ENCODE results near the gene EARS2.

EARS2 gene

DNA sequence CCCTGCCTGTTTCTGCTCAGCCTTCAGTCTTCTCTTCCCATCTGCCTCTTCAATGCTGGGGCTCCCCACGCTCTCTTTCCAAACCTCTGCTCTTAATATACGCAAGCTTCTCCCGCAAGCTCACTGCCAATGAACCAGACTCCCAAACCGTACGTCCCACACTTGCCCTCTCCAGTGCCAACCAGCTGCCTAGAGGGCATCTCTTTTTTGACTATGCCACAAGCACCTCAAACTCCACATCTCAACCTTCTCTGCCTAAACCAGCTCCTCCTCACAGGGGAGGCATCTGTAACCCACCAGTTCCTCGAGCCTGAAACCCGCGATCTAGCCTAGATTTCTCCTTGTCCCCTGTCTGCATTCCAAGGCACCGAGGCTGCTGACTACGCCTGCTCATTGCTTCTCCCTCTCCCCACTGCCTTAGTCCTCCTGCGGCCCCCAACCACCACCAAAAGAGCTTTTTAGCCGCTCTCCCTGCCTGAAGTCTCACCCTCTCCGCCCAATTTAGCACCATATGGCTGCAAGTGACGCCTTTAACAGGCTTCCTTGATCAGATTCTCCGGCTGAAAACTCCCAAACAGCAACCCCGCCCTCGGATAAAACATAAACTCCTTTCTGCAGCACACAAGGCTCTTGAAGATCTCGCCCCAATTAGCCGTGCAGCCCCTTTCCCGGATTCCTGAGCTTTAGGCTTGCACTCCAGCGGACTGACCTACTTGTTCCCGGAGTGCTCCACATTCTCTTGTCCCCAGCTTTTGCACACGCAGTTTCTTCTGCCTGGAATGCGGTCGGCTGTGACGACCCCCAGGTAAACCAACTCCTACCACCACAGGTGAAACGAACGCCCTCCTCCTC, 48.3 kb downstream of the EARS2 start:
- in situ Hi-C loops (cut with MboI; ENCODE audit: low sequenced_read_pairs), result no loop called here

DNA sequence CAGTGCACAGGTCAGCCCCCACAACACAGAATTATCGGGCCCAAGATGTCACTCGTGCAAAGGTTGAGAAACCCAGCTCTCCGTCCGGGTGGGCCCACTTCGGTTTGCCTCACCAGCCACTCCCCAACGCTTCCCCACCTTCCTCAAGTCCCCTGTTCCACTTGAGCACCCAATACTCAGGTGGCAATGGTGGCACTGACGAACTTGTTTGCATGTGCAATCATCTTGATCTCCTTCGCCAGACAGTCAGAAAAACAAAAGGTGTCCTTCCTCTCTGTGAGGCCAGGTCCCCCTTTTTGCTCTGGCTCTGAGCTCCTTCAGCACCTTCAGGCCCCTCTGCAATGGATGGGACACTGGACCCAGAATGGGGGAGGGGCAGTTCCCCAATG, 50.5 kb downstream of the EARS2 start:
- in situ Hi-C loops (cut with MboI; ENCODE audit: low sequenced_read_pairs), result no loop called here

DNA sequence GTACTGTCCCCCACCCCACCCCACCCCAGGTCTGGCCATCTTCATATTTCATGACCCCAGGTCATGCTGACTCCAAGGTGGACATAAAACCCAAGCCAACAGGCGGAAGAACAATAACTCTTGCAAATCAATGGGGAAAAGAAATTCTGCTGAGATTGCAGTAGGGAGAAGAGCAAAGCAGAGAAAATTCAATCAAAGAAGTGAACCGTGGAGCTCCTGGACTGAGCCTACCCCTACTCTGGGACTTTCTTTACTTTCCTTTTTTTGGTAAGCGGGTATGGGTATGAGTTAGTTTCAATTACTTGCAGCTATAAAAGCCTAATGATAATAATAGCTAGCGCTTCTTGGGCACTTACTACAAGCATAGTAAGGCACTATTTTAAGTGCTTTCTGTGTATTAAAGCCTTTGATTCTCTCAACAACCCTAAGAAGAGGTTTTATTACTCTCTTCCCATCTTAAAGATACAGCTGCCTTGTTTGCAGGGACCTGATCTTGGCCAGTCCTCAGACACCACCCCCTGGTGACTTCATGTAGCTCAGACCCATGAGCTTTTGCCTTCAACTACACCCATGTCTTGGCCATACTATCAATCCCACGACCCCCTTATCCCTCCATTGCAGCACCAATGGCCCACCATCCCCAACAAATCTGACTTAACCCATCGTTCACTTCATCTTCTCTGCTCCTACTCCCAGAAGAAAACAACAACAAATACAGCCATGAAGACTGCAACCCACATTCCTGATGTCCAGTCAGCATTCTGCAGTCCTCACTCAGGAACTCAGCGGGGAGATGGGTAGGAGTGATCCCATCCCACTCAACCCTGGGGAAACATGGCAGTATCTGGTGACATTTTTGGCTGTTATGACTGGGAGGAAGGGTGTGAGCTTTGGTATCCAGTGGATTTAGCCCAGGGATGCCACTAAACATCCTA, 51.2 kb downstream of the EARS2 start:
- in situ Hi-C loops (cut with MboI; ENCODE audit: low sequenced_read_pairs), result no loop called here

DNA sequence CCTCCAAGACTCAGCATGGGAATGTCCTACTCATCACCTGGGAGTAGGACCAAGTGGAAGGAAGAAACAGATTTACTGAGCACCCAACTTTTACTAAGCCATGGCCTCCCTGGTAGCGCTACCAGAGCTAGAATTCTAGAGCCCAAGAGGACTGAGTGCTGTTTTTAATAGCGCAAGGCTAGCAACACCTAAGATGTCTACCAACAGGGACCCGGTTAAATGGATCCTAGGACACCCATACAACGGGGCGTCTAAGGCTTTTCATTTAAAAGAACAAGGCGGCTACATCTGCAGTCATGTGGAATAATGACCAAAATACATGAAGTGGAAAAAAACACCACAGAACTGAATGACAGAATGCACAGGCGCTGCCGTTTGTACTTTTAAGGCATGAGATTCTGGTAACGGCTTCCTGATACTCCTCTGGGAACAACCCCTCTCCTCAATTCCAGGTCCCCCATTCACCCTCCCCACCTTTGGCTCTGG, 51.9 kb downstream of the EARS2 start:
- in situ Hi-C loops (cut with MboI; ENCODE audit: low sequenced_read_pairs), result no loop called here

DNA sequence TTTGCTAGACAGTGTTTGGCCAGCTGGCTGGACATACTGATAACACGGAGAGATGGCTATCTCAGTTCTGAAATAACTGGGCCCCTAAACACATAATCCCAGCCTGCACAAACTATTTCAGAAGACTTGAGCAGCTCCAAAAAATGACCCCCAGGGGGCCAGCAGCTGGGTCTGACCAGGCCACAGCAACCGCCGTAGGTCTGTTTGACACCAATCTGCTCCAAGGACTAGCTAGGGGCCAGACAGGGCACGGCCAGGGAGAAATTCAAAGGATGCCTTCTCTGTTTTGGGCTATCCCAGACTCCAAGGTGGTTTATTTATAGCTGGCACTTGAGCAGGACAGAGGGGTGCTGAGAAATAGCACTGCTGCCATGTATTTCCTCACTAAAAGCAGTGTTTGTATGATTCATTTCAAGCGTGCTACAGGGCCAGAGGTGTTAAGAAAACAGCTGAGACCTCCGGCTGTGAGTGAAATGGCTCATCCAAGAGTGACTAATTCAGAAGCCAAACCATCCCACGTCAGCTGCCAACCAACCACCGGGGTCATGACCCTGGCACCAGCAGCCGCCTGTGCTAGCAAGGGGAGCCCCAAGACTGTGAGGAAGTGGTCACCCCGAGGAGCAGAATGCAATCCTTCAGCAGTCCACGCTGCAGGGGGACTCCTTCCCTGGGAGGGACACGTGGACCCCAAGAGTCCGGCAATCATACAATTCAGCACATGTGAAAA, 52.5 kb downstream of the EARS2 start:
- in situ Hi-C loops (cut with MboI; ENCODE audit: low sequenced_read_pairs), result no loop called here

DNA sequence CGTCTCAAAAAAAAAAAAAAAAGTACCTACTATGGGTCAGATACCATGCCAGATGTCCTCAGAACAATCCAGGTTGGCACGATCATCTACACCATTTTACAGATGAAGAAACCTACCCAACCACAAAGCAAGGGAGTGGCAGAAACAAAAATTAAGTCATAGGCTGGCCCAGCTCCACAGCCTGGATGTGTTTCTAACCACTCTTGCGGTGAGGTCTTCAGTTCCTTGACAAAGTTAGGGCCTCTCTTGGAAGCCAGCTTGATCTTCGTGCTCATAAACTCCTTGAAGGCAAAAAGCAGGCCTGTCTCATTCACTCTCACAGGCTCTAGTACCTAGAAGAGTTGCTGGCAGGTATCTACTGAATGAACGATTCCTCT, 53.1 kb downstream of the EARS2 start:
- in situ Hi-C loops (cut with MboI; ENCODE audit: low sequenced_read_pairs), result no loop called here

DNA sequence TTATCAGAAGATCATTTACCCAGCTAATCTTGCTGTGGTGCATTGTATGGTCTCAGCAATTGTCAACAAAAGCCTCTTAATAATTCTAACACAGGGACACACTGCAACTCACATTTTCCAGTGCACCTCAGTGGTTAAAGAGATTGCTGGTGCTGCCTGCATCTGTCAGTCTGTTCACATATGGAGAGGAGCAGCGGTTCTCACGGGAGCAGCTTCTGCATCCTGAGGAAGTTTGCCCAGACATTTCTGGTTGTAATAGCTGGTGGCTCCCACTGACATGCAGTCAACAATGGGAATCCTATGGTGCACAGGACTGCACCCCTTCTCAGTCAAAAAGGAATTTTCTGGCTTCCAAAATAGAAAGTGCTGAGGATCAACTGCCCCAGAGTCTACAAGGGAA, 54.7 kb downstream of the EARS2 start:
- in situ Hi-C loops (cut with MboI; ENCODE audit: low sequenced_read_pairs), result no loop called here

DNA sequence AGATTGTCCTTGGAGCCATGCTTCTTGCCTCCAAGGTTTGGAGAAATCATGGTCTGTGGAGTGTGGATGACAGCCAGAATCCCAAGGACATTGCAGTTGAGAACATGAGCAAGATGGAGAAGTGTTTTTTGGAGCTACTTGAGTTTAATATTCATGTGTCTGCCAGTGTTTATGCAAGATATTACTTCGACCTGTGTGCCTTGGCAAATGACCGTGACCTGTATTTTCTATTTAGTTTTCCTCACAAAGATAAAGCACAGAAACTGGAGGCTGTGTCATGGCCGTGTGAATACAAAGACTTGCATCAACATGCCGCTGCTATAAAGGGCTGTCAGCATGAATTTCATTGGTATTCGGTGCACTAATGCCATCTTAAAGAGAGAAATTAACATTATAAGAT, 55.9 kb downstream of the EARS2 start:
- in situ Hi-C loops (cut with MboI; ENCODE audit: low sequenced_read_pairs), result no loop called here

DNA sequence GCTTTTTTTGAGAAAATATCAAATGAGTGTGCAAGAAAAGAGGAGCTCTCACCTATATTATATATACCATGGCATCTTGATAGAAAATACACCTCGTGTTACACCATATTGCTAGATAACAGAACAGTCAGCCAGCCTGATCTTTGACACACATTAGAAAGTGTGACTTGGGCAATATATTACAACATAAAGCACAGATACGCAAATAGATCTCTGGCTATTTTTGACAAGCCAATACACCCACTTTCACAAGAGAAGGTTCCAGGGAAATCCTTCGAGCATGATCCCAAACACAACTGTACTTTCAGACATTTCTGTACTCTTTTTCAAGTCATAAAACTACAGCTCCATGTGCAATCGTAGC, 56.3 kb downstream of the EARS2 start:
- in situ Hi-C loops (cut with MboI; ENCODE audit: low sequenced_read_pairs), result no loop called here

DNA sequence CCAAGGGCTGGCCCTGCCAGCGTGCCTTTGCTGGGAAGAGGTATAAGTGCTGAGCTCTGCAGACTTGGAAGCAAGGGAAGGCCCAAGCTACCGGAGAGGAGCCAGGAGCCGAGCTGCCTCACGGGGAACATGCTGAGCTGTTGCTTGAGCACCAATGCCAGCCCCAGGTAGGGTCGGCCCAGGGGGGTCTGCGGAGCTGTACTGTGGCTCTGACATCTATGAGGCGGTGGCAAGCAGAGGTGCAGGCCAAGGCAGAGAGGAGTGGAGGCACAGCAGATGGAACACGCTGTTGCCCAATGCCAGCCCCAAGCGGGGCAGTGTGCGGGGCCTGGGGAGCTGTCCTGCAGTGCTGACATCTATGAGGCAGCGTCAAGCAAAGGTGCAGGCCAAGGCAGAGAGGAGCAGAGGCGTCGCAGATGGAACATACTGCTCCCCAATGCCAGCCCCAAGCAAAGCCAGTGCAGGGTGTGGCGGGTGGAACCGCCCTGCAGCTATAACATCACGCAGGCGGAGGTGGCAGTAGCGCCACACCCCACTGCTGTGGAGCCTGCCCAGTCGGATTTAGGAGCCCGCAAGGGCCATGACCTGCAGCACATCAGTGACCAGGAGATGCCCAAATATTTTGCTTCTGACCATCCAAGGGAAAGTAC, 56.8 kb downstream of the EARS2 start:
- in situ Hi-C loops (cut with MboI; ENCODE audit: low sequenced_read_pairs), result no loop called here

DNA sequence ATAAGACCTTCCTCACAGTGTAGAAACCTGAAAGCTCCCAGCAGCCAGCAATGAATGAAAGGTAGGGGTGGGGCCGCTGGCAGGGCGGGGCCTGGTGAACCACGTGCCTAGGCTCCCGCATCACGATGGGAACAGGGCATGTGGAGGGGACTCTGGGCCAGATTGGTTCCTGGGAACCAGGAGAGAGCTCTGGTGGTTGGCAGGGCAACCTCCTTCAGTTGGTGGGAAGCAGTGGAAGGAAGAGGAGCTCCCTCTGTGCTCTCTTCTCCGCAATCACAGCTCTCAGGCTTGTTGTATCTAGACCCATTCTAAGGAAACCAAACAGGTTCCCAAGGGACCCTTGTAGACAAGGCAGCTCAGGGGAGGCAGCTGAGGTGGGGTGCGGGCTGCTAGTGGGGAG, 57.3 kb downstream of the EARS2 start:
- in situ Hi-C loops (cut with MboI; ENCODE audit: low sequenced_read_pairs), result no loop called here

DNA sequence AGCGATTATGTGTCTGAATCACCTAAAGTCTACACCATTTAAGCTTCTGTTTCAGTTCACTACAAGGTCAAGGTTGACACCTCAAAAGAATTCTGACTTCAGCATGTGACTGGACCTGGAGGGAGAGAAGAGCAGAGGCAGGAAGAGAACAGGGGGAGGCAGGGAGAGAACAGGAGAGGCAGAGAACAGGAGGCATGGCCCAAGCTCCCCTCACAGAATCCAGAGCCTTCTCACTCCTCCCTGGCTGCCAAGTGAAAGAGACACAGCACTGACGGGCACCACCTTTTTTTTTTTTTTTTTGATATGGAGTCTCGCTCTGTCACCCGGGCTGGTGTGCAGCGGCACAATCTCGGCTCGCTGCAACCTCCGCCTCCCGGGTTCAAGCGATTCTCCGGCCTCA, 58.3 kb downstream of the EARS2 start:
- in situ Hi-C loops (cut with MboI; ENCODE audit: low sequenced_read_pairs), result no loop called here

DNA sequence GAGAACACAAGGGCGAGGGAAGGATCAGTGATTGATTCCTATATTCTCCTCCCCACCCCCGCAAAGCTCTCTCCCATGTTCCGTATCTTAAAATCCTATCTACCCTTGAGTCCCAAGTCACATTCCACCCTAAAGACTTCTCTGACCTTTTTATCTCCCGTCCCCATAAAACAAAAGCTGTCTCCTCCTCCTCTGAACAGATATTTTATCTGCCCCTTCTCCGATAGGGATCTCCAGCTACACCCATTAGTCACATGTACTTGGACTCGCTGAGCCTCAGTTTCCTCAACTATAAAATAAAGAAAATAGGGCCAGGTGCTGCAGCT, 59.6 kb downstream of the EARS2 start:
- in situ Hi-C loops (cut with MboI; ENCODE audit: low sequenced_read_pairs), result no loop called here

DNA sequence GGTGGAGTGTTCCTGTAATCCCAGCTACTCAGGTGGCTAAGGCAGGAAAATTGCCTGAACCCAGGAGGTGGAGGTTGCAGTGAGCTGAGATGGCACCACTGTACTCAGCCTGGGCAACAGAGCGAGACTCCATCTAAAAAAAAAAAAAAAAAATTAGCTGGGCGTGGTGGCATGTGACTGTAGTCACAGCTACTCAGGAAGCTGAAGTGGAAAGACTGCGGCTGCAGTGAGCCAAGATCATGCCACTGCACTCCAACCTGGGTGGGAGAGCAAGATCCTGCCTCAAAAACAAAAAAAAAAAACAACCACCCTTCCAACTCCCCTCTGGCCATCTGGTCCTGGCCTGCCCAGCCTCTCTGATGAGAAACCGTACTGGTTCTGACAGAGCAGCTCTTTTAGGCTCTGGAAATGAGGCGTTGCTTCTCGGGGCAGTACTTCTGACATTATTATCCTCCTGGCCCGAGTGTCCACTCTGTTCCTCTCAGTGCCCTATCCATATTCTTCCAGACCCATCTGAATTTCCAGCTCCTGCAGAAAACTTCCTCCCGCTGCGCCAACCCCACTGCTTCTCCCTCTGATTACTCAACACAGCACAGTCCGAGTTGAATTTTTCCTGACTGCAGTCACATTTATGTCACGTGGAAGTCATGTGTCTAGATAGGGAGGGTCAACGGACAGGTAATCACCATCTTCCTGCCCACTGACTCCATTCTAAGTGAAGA, 60.2 kb downstream of the EARS2 start:
- in situ Hi-C loops (cut with MboI; ENCODE audit: low sequenced_read_pairs), result no loop called here

DNA sequence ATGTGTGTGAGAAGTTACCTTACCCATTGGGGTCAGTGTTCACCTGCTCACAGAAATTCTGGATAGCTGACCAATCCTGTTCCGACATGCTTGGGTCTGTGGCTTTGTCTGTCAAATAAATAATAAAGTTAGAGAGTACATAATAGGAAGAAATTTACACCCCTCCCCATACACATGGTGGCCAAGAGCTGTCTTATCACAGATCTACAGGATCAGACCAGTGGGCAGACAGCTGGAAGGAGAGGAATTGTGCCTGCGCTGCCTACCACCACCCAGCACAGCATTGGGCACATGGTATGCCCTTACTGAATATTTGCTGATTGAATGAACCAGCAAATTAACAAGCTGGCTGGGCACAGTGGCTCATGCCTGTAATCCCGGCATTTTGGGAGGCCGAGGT, 61.5 kb downstream of the EARS2 start:
- in situ Hi-C loops (cut with MboI; ENCODE audit: low sequenced_read_pairs), result no loop called here

DNA sequence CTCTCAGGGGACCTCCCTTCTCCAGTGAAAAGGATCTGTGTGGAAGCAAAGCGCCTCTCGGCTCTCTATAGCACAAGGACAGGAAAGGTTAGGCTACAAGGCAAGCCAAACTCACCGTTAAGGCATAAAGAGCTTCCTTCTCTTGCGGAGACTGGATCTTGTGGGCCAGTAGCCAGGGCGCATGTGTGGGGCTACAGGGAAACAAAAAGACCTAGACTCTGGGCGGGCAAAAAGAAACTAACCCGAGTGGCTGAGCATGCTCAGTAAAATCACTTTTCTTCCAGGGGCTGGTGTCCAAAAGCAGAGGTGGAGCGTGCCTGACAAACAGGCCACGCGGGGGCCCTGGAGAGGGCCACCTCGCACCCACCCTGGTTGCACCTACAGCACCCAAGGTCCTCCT, 63.0 kb downstream of the EARS2 start:
- in situ Hi-C loops (cut with MboI; ENCODE audit: low sequenced_read_pairs), result no loop called here

DNA sequence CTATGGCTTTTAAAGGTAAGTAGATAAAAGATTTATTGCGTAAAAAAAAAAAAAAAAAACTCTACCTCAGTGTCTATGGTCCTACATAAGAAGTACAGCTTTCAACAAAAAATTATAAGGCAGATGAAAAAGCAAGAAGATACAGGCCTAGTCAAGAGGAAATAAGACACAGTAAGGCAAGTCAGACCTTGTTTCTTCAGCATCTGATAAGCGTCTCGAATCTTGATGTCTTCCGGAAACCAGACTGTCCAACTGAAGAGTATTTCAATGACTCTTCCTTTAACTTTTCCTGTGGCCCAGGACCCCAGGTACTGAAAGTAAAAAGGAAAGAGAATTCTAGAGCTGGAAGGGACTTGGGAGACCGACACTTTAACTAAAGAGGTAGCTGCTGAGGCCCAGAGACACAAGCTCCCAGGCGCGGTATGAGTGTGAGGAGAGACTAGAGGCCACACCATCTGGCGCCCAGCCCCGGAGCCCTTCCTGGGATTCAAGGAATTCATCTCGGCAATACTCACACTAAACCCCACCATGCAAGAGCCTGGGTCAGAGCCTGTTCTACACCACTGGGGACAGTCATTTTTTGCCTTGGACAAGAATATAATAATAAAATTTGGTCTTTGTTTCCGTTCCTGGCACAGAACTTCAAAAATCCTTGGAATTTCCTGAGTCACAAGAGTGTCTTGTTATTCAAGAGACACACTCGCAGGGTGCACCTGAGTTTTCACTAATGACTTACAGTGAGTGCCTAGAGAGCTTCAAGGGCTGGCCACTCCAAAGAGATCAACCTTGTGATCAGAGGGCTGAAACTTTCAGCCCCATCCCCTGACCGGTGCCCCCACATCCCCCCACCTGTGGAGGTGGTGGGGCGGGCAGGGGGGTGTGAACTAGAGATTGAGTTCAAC, 65.4 kb downstream of the EARS2 start:
- in situ Hi-C loops (cut with MboI; ENCODE audit: low sequenced_read_pairs), result no loop called here

DNA sequence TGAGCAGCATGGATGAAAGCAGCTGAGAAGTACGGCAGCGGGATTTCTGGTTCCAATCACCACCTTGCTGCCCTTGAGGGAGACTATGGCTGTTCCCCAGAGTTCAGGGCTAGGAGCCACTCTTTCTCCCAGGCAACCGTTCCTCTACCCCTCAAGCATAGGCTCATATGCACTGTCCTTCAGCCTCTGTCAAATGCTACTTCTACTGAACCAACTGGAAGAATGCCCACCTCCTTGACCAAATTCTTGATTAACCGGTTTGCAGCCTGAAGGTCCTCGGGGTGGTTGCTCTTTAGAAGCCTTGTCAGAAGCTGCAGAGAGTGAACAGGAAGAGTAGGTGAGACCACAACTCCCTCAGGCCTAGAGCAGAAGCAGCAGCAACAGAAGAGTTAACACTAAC, 70.7 kb downstream of the EARS2 start:
- in situ Hi-C loops (cut with MboI; ENCODE audit: low sequenced_read_pairs), result no loop called here

DNA sequence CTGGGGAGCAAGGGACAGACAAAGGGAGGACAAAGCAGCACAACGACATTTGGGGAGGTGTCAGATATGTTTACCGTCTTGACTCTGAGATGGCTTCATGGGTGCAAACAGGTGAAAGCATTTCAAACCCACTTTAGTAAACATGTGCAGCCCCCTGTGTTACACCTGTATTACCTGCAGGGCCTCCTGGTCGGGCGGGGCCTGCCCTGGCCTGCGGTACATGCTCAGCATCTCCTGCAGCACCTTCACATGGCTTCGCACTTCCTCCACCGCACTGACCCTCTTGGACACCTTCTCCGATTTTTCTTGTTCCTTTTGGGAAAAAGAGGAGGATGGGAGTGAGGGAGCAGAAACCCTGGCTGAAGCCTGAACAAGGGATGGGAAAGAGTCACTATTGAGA, 71.3 kb downstream of the EARS2 start:
- in situ Hi-C loops (cut with MboI; ENCODE audit: low sequenced_read_pairs), result no loop called here
